SK-N-SH (cell line): ENCODE data around the gene HCAR2.

Experiments used
- CTCF ChIP-seq: fragments of 200-600 bp; sonication (generic); IDR thresholded peaks from 2 replicates; pipeline ENCODE4 v1.6.1; 2017; ENCODE audit warnings: antibody characterized with exemption, mild to moderate bottlenecking, moderate library complexity
- EP300 ChIP-seq, 2 experiments: IDR thresholded peaks; 2 replicates each; pipeline versions ENCODE4 v1.4.0 to v1.6.1; 2012; ENCODE audit warnings: borderline replicate concordance in 1 of 2, low read depth in 1 of 2, low read length in 1 of 2
- GATA2 ChIP-seq: sonication (generic); formaldehyde crosslinking; IDR thresholded peaks from 2 replicates; pipeline ENCODE4 v1.5.0; 2020; ENCODE audit warnings: mild to moderate bottlenecking, missing genetic modification reagents
- MAX ChIP-seq: IDR thresholded peaks from 2 replicates; pipeline ENCODE4 v1.4.0; 2012; ENCODE audit warnings: low read depth
- NRF1 ChIP-seq: IDR thresholded peaks from 2 replicates; pipeline ENCODE4 v1.6.1; 2012; ENCODE audit warnings: low read depth, mild to moderate bottlenecking, low read length
- POLR2AphosphoS5 ChIP-seq: IDR thresholded peaks from 2 replicates; pipeline ENCODE4 v1.6.1; 2012; ENCODE audit warnings: low read depth, low read length
- RAD21 ChIP-seq: IDR thresholded peaks from 2 replicates; pipeline ENCODE4 v1.6.1; 2012; ENCODE audit warnings: mild to moderate bottlenecking, low read length
- REST ChIP-seq: IDR thresholded peaks from 2 replicates; pipeline ENCODE4 v1.6.1; 2012; ENCODE audit warnings: mild to moderate bottlenecking, low read depth, low read length, moderate library complexity
- RXRA ChIP-seq: IDR thresholded peaks from 2 replicates; pipeline ENCODE4 v1.4.0; 2012; ENCODE audit warnings: low read depth, mild to moderate bottlenecking, borderline replicate concordance
- TAF1 ChIP-seq: IDR thresholded peaks from 2 replicates; pipeline ENCODE4 v1.6.1; 2012; ENCODE audit warnings: low read depth, mild to moderate bottlenecking, low read length, moderate library complexity, borderline replicate concordance
- USF2 ChIP-seq: fragments of 150-350 bp; IDR thresholded peaks from 2 replicates; pipeline ENCODE4 v1.6.1; 2017; ENCODE audit warnings: antibody characterized with exemption, low read length, low read depth, borderline replicate concordance
- YY1 ChIP-seq: IDR thresholded peaks from 2 replicates; pipeline ENCODE4 v1.4.0; 2012; ENCODE audit warnings: low read depth, mild to moderate bottlenecking
- ZBTB33 ChIP-seq: IDR thresholded peaks from 2 replicates; pipeline ENCODE4 v1.4.0; 2012; ENCODE audit warnings: low read depth, borderline replicate concordance

- no peak for TF ChIP-seq EP300 (IDR thresholded peaks at IDR 0.05; ENCODE audit: borderline replicate concordance in 1 of 2, low read depth in 1 of 2, low read length in 1 of 2)
- no peak for TF ChIP-seq ZBTB33
- no peak for TF ChIP-seq NRF1
- no peak for TF ChIP-seq CTCF
- TF ChIP-seq GATA2: no peak
- TF ChIP-seq POLR2AphosphoS5: no peak
- TF ChIP-seq RAD21: no peak
- TF ChIP-seq USF2: no peak
- TF ChIP-seq RXRA: no peak
- TF ChIP-seq TAF1: no peak
- TF ChIP-seq YY1: no peak
- no peak for TF ChIP-seq MAX
- no peak for TF ChIP-seq REST
These were observed 19.2 kb upstream of the HCAR2 start for GRCh38 chr12:122722387-122722786.
